NCI-H2107 (cell line): Measurements from ENCODE around the gene EOMES.

ENCODE experiments used
- DNase-seq: peaks from one replicate; lab custom pipeline; 2025; lab: John Stamatoyannopoulos, UW

The EOMES gene

DNA sequence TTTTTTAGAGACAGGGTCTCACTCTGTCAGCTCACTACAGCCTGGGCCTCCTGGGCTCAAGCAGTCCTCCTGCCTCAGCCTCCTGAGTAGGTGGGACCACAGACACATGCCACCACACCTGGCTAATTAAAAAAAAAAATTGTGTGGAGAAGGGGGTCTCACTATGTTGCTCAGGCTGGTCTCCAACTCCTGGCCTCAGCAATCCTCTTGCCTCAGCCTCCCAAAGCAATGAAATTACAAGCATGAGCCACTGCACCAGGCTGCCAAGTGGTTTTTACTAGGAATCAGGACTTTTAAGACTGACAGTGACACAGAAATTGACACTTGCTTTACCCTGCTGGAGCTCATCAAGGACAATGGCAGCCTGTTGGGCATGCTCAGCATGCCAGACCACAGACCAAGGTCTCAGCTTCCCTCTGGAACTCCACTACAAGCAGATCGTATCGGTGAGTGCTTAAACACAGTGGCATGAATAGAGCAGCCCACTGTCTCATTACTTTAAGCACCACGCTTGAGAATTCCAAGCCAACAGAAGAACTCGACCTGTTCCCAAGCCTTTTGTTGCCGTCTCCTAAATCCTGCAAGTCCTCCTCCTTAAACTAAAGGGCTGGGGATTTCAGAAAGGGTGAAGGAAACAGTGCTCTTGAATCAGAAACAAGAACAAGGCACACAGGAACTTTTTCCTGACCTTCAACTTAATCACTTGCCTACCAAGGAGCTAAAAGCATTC is 41.4 kb downstream of the EOMES start:
- DNase-seq = no peak

DNA sequence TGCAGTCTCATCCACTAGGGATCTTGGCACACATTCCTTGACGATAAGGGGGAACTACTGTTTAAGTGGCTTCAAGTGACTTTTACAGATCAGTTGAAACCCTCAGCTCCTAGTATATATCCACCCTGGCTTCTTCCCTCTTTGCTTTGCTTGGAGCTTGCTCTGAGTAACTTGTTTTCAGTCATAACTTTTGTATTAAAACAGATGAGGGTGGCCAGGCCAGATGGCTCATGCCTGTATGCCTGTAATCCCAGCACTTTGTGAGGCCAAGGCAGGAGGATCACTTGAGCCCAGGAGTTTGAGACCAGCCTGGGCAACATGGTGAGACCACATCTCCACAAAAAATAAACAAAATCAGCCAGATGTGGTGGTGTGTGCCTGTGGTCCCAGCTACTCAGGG is 42.4 kb downstream of the EOMES start:
- DNase-seq = no peak

DNA sequence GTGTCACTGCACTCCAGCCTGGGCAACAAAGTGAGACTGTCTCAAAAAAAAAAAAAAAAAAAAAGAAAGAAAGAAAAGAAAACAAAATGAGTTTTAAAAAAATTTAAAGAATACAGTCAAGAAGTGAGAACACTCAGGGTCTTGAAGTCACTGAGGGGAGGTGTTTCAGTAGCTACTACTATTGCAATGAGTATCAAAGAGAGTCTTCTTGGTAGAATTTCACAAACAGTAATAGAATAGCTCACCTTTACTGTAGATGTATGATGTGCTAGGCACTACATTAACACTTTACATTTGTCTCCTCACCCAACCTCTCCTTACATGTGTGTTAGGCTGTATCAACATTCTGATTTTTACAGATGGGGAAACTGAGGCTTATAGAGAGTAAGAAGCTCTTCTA is 43.9 kb downstream of the EOMES start:
- DNase-seq = no peak

- DNase-seq = no peak
Measured at GRCh38 chr3:27677565-27677964, 44.6 kb downstream of the EOMES start.

DNA sequence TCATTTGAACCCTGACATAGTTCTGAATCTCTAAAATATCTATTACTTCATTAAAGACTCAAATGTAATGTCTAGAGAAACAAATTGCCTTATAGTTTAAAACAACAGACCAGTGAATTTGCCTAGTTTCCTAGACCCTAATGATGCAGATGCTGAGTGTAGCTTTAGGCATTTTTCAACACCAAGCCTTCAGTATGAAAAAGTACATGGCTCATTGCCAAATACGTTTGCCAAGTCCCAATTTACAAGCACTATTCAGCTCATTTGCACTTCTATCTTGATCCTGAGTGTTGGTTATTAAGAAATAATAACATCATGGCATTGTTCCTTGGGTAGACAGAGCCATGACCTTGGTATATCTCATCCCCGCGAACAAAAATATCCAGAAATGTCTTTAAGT is 46.8 kb downstream of the EOMES start:
- no peak for DNase-seq

DNA sequence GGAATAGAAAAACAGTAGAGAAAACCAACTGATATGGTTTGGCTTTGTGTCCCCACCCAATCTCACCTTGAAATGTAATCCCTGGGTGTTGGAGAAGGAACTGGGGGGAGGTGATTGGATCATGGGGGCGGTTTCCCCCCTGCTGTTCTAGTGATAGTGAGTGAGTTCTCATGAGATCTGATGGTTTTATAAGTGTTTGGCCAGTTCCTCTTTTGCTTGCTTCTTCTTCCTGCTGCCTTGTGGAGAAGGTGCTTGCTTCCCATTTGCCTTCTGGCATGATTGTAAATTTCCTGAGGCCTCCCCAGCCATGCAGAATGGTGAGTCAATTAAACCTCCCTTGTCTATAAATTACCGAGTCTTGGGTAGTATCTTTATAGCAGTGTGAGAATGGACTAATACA is 48.4 kb downstream of the EOMES start:
- DNase-seq = no peak

- DNase-seq = no peak
Measured at GRCh38 chr3:27671101-27671500, 51.0 kb downstream of the EOMES start.

DNA sequence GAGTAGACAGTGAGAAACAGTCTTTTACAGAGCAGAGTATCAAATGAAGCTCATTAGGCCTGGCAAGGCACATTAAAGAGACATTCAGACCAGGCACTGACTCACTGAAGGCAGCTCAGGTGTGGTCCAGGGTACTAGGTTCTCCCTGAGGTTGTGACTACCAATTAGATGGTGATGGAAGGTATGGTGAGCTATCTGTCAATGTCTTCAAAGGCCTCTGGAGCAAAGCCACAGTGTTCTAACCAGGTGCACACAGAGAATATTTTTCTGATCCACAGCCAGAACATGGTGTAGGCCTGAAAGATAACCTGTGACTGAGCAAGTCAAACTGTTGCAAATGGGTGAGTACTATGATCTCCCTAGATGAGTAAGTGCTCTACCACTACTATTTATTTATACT is 51.5 kb downstream of the EOMES start:
- no peak for DNase-seq

GRCh38 chr3:27669591-27669990 is 52.5 kb downstream of the EOMES start:
- DNase-seq = no peak

DNA sequence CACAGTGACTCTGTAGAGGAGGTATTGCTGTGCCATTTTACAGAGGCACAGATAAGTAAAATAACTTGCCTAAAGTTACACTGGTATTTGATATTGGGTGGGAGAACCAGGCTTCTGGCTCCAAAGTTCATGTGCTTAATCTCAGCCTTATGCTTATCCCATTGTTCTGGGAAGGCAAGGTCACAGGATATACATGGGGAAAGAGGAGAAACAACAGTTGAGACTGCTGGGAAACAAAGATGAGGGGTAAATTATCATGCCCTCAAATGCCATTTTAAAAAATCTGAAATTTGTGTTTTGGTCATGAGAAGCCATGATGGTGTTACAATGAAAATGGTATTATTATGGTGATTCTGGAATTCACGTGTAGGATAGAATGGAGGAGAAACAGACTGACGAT is 54.4 kb downstream of the EOMES start:
- DNase-seq = no peak

DNA sequence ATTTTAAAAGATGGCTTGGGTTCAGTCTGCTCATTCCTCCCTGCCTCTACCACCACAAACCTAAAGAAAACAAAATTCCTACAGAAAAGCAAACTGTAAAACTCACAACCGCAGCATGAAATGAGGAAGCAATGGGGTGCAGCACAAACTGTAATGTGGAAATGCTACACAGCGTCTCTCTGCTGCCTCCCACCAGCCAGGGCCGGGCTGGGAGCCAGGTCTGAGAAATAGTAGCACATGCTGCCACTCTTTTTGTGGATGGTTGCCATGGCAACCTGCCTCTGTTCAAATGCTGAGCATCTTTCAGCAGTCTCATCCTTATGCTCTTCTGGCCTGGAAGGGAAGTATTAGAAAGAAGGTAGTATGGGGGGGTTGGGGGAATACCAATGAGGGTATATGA is 55.4 kb downstream of the EOMES start:
- no peak for DNase-seq

GRCh38 chr3:27666272-27666671 is 55.9 kb downstream of the EOMES start:
- no peak for DNase-seq
